ENCODE measurements around the gene DDX42. TPM values are rescaled to one million over a fixed set of nuclear protein-coding genes. Genes with fewer than 3 reads are reported as not detected.

Gene DDX42
- total and polyA plus RNA-seq, 2 donors from 2014 or later = 38.6 to 104 TPM

DNA sequence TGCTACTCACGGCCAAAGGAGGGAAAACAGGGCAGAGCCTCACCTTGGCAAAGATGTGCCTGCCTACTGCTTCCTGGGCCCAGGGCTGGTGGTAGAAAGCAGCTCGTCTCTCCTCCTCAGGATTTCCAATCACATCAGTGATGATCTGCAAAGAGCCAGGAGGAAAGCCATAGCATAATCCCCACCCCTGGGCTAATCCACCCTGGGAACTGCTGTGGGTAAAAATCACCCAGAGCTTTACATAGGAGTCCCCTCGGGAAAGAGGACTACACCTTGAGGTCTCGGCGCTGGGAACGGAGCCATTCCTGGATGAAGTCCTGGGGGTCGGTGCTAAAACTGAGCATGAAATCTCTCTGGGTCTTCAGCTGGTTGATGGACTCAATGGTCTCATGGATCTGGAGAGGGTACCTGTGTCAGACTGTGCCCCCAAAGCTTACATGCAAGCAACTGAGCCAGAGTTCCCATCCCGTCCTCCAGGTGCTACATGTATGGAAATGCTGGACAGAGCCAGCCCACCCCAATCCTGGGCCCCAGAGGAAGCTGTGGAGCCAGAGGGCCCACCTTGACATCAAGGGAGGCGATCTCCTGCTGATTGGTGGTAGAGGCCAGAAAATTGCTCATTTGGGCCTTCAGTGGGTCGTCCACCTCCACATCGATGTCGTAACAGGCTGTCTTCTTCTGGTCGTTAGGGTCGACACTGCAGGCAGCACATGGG is 59.2 kb downstream of the DDX42 start:
- Histone ChIP-seq H3K9me3 (ENCODE audit: control insufficient read depth in 2 of 3, insufficient read depth in 1 of 3, low read length in 3 of 3) (no peaks in the 10 kb centered on the region), H3K4me3 (ENCODE audit: low read length in 3 of 3) (no peak overlapping the region), H3K27ac (ENCODE audit: low read depth in 2 of 2, low read length in 2 of 2) (no peak overlapping the region), H3K36me3 (ENCODE audit: control insufficient read depth in 2 of 3, insufficient read depth in 3 of 3, low read length in 3 of 3) (peaks cover 13 to 72% (median 48%) of the 10 kb centered on the region in 3 donors), H3K9ac (ENCODE audit: low read length in 3 of 3) (no peak overlapping the region), H3K4me1 (ENCODE audit: control insufficient read depth in 2 of 3, insufficient read depth in 2 of 3, low read depth in 1 of 3, low read length in 3 of 3) (peaks cover 0 to 15% (median 11%) of the 10 kb centered on the region in 3 donors), H3K27me3 (ENCODE audit: control insufficient read depth, insufficient read depth, low read length) (no peaks in the 10 kb centered on the region)
- intact Hi-C loops (cut with DNase I) = no loop called here
- DNase-seq (peak in 2 of 5 donors; percentile 36 to 45), FAIRE-seq (no peak)
- TF ChIP-seq, protein P1, sequence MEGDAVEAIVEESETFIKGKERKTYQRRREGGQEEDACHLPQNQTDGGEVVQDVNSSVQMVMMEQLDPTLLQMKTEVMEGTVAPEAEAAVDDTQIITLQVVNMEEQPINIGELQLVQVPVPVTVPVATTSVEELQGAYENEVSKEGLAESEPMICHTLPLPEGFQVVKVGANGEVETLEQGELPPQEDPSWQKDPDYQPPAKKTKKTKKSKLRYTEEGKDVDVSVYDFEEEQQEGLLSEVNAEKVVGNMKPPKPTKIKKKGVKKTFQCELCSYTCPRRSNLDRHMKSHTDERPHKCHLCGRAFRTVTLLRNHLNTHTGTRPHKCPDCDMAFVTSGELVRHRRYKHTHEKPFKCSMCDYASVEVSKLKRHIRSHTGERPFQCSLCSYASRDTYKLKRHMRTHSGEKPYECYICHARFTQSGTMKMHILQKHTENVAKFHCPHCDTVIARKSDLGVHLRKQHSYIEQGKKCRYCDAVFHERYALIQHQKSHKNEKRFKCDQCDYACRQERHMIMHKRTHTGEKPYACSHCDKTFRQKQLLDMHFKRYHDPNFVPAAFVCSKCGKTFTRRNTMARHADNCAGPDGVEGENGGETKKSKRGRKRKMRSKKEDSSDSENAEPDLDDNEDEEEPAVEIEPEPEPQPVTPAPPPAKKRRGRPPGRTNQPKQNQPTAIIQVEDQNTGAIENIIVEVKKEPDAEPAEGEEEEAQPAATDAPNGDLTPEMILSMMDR (IDR thresholded peaks at IDR 0.05; ENCODE audit: borderline replicate concordance, extremely low read depth, insufficient read depth) = no peak

DNA sequence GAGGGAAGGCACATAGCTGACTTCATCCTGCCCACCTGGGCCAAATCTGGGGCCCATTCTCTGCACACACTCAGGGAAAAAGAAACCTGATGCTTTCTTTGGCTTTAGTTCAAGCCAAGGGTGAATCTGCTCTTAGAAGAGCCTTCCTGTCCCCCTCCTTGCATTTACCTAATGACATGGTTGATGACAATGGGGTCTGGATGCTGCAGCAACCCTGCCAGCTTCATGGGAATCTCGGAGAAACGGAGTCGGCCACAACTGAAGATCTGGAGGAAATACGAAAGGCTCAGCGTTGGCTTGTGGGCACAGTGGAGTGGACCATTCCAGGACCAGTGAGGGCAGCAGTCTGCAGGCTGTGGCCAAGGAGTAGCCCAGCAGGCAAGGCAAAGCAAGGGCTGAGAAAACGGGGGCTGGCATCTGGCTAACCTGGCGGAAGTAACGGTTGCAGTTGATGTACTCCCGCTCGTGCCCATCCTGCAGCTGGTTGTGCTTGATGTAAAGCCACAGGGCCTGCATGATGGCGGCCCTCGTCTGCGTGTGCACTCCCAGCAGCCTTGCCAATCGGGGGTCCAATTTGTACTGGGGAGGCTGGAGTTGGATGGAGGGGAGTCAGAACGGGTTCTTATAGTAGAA is 59.9 kb downstream of the DDX42 start:
- no peak for FAIRE-seq
- H3K27ac ChIP-seq (ENCODE audit: low read depth in 2 of 2, low read length in 2 of 2) = no peak overlapping the region
- H3K36me3 ChIP-seq (ENCODE audit: control insufficient read depth in 2 of 3, insufficient read depth in 3 of 3, low read length in 3 of 3) = peaks cover 13 to 66% (median 48%) of the 10 kb centered on the region in 3 donors

DNA sequence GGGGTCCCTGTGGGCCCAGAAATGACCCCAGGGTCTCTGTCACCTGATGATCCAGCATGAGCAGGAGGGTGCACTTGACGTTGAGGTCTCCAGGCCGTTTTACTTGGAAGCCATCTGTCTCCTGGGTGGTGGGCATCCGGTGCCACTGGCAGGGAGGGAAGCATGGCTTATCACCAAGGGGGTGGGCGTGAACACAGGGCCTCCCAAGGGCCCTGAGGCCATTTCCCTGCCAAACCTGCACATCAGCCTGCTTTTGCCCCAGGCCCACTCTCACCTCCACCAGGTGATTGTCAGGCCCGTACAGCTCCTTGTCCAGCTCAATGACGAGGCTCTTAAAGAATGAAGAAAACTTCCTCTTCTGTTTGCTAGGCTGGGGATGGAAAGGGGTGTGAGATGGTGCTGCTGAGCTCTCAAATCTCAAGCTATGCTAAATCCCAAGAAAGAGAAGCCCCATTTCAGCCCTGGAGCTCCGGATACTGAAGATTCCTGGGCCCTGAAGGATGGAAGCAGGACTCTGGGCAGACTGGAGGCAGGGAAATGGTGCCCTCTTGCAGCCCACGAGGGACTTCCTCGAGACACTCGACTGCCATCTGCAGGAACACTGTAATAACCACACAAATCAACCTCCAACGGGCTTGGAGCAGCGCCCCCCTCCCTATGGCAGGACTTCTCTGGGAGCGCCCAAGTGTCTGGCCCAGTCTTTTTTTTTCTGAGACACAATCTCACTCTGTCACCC is 60.6 kb downstream of the DDX42 start:
- Histone ChIP-seq H3K9me3 (ENCODE audit: control insufficient read depth in 2 of 3, insufficient read depth in 1 of 3, low read length in 3 of 3) (no peaks in the 10 kb centered on the region), H3K4me3 (ENCODE audit: low read length in 3 of 3) (no peak overlapping the region), H3K36me3 (ENCODE audit: control insufficient read depth in 2 of 3, insufficient read depth in 3 of 3, low read length in 3 of 3) (peaks cover 9 to 59% (median 43%) of the 10 kb centered on the region in 3 donors), H3K27me3 (ENCODE audit: control insufficient read depth, insufficient read depth, low read length) (no peaks in the 10 kb centered on the region), H3K4me1 (ENCODE audit: control insufficient read depth in 2 of 3, insufficient read depth in 2 of 3, low read depth in 1 of 3, low read length in 3 of 3) (peaks cover 0 to 18% (median 7%) of the 10 kb centered on the region in 3 donors), H3K27ac (ENCODE audit: low read depth in 2 of 2, low read length in 2 of 2) (no peak overlapping the region), H3K9ac (ENCODE audit: low read length in 3 of 3) (no peak overlapping the region)
- FAIRE-seq (no peak), DNase-seq (peak; percentile 65 to 82 (median 71))
- intact Hi-C loops (cut with DNase I) = no loop called here
- TF ChIP-seq, protein P1 (IDR thresholded peaks at IDR 0.05; ENCODE audit: borderline replicate concordance, extremely low read depth, insufficient read depth) = peak; percentile 56

More for the DNA sequence above, 59.9 kb downstream of the DDX42 start:
- Histone ChIP-seq H3K9me3 (ENCODE audit: control insufficient read depth in 2 of 3, insufficient read depth in 1 of 3, low read length in 3 of 3) (no peaks in the 10 kb centered on the region), H3K4me3 (ENCODE audit: low read length in 3 of 3) (no peak overlapping the region), H3K4me1 (ENCODE audit: control insufficient read depth in 2 of 3, insufficient read depth in 2 of 3, low read depth in 1 of 3, low read length in 3 of 3) (peaks cover 0 to 17% (median 4%) of the 10 kb centered on the region in 3 donors), H3K27me3 (ENCODE audit: control insufficient read depth, insufficient read depth, low read length) (no peaks in the 10 kb centered on the region), H3K9ac (ENCODE audit: low read length in 3 of 3) (no peak overlapping the region)
- TF ChIP-seq, protein P1 (IDR thresholded peaks at IDR 0.05; ENCODE audit: borderline replicate concordance, extremely low read depth, insufficient read depth) = no peak
- intact Hi-C loops (cut with DNase I) = no loop called here
- peak in 2 of 5 donors; percentile 41 to 59 for DNase-seq

Data from kidney (tissue), 14 donors.